ENCODE data around the gene MRPL44. TPM values are rescaled to one million over a fixed set of nuclear protein-coding genes. Genes with fewer than 3 reads are reported as not detected.
"Not testable (repeated sequence)": the region's sequence is repeated elsewhere in the genome, so short reads cannot be mapped to it uniquely, and the experiment has no call there.

MRPL44 gene
- total and polyA plus RNA-seq, 2 donors = 17.6 to 31.5 TPM

DNA sequence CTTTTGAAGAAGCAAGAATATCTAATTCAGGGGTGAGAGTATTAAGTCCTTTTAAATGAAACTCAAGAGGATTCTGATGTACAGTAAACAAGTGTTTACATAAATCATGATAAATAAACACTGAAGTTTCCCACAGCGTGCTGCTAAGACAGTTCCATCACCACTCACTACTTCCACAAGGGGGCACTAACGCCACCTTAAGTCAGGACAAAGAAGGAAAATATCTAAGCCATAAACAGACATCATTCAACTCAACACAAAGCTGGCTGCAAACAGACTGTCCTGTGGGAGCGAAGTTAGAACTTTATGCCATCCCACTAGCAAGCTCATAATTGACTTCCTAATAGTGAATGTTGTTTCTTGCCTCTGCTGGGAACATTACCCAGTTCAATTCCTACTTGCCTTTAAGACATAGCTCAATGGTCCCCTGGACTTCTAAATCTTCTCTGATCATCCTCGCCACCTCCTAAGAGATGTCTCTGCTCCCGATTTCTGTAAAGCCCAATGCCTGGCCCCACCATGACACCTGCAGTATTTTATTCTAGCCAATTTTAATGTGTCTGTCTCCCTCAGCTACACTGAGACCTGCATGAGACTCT lies 36.5 kb downstream of the MRPL44 start:
- H3K36me3 ChIP-seq (ENCODE audit: insufficient read depth) = no peaks in the 10 kb centered on the region
- WGBS = 32% methylated on average over 5 of the region's 5 CpGs
- DNase-seq (ENCODE audit: extremely low spot score) = peak; percentile 48
- no peaks in the 10 kb centered on the region for H3K4me1 ChIP-seq (ENCODE audit: insufficient read depth)
- H3K27ac ChIP-seq (ENCODE audit: low read depth) = no peak overlapping the region
- H3K4me3 ChIP-seq (ENCODE audit: low read depth, low read length) = no peak overlapping the region

DNA sequence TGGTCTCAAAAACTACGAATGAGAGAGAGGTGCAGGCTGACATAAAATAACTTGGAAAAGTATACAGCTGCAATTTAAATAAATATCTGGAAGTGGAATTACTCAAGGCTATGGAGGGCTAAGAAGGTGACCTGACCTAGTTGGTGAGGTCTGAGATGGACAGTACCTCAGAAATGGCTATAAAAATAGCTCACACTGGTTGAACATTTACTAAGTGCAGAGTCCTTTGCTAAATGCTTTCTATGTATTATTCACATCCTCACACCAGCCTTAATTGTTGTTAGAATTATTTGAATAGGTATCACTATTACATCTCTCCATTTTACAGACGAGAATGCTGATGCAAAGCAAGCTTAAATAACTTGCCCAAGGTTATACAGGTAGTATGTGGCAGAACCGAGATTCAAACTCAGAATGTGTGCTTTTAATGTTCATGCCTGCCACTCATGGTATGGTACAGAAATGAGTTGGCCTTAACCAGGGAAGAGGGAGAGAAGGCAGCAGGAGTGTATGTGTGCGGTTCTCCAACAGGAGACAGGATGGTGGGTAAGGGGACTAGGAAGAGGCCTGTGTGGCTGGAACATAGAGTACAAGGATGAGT lies 37.4 kb downstream of the MRPL44 start:
- 95% methylated on average over 4 of the region's 4 CpGs for WGBS
- Histone ChIP-seq H3K27ac (ENCODE audit: low read depth) (no peak overlapping the region), H3K36me3 (ENCODE audit: insufficient read depth) (no peaks in the 10 kb centered on the region), H3K4me1 (ENCODE audit: insufficient read depth) (no peaks in the 10 kb centered on the region), H3K4me3 (ENCODE audit: low read depth, low read length) (no peak overlapping the region)
- no peak for DNase-seq (ENCODE audit: extremely low spot score)

DNA sequence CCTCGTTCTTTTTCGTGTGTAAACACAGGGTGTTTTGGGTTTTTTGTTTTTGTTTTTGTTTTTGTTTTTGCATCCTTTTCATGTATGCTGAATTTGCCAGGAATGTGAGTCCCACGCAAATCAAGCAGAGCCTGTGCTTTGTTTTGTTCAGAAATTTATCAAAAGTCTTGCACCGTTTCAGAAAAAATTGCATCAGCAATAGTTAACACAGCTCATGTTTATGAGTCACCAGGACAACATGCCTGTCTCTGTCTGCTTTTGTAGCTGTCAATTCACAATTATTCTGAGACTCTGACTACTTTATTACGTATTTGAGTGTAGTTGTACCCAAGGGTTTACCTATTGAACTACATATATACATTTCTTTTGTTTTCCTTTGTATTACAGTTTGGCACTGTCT lies 38.3 kb downstream of the MRPL44 start:
- H3K4me1 ChIP-seq (ENCODE audit: insufficient read depth) = no peaks in the 10 kb centered on the region
- DNase-seq (ENCODE audit: extremely low spot score) = no peak
- H3K36me3 ChIP-seq (ENCODE audit: insufficient read depth) = no peaks in the 10 kb centered on the region
- no peak overlapping the region for H3K4me3 ChIP-seq (ENCODE audit: low read depth, low read length)
- WGBS = 87% methylated on average over 5 of the region's 5 CpGs
- no peak overlapping the region for H3K27ac ChIP-seq (ENCODE audit: low read depth)

DNA sequence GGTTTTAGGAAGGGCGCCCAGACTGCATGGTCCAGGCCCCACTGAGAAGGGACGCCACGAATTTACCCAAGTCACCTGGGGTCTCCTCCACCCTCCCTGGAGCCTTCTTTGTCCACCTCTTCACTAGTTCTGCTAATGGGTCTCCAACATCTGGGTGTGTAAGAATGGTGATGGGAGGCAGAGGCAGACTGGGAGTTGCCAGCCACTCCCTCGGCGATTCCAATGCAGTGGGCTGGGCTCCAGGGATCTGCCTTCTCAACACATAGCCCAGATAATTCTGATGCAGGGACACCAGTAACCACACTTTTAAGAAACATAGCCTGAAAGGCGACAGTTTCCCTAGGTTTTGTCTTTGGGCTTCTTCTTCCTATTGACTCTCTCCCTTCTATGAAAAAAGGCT lies 39.1 kb downstream of the MRPL44 start:
- WGBS = 86% methylated on average over 6 of the region's 6 CpGs
- Histone ChIP-seq H3K36me3 (ENCODE audit: insufficient read depth) (no peaks in the 10 kb centered on the region), H3K4me3 (ENCODE audit: low read depth, low read length) (no peak overlapping the region), H3K27ac (ENCODE audit: low read depth) (no peak overlapping the region), H3K4me1 (ENCODE audit: insufficient read depth) (no peaks in the 10 kb centered on the region)
- DNase-seq (ENCODE audit: extremely low spot score) = no peak

DNA sequence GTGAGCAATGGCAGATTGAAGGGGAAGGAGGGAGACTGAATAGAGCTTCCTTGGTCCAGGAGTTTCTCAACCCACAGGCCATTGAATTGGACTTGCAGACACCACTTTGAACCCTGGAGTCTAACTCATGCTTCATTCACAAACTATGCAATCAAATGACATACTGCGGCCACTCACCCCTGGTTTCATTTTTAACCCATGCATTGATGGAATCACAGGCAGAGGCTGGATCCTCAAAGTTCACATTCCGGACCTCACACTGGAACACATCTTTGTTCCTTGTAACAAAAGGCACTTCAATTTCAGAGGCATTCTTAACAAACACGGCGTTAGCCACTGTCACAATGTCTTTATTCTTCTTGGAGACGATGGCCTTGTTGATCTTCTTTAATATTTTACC lies 40.7 kb downstream of the MRPL44 start:
- DNase-seq (ENCODE audit: extremely low spot score) = no peak
- no peak overlapping the region for H3K4me3 ChIP-seq (ENCODE audit: low read depth, low read length)
- WGBS = 91% methylated on average over 5 of the region's 5 CpGs
- H3K27ac ChIP-seq (ENCODE audit: low read depth) = no peak overlapping the region
- H3K4me1 ChIP-seq (ENCODE audit: insufficient read depth) = no peaks in the 10 kb centered on the region
- no peaks in the 10 kb centered on the region for H3K36me3 ChIP-seq (ENCODE audit: insufficient read depth)

DNA sequence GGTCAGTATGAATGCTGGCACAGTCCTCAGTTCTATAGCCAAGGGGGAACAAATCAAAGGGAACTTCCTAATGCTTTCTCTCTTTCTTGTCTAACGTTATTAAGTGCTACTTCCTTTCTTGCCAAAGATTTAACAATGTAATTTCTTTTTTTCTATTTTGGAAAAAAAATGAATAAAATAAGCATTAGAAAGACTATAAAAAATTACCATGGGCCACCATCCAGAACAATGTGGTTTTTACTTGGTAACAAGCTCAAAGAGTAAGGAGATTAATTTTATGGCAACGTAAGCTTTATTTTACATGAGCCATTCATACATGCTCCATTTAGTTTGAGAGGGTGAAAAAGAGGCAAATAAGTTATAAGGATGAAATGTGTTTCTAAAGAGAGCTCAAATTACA lies 41.7 kb downstream of the MRPL44 start:
- WGBS = 59% methylated on average over 2 of the region's 2 CpGs
- H3K4me3 ChIP-seq (ENCODE audit: low read depth, low read length) = no peak overlapping the region
- H3K27ac ChIP-seq (ENCODE audit: low read depth) = no peak overlapping the region
- no peaks in the 10 kb centered on the region for H3K4me1 ChIP-seq (ENCODE audit: insufficient read depth)
- H3K36me3 ChIP-seq (ENCODE audit: insufficient read depth) = no peaks in the 10 kb centered on the region
- no peak for DNase-seq (ENCODE audit: extremely low spot score)

DNA sequence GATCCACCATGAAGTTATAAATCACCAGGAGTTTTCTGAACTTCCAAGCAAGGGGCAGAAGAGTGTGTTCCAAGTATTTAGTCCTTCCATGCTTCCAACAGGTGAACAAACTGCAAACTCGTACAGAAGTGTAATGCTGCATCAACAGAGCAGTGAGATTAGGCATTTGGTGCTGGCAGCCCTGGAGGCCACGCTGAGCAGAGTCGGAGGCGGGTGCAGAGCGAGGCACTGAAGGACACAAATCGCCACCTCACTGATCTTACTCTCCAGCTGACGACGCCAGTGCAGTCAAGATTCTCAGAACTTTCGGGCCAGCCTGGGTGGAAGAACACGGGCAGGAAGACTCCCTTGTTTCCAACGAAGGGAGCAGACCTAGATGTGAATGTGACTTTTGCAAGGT lies 42.6 kb downstream of the MRPL44 start:
- Histone ChIP-seq H3K4me3 (ENCODE audit: low read depth, low read length) (no peak overlapping the region), H3K27ac (ENCODE audit: low read depth) (no peak overlapping the region), H3K36me3 (ENCODE audit: insufficient read depth) (no peaks in the 10 kb centered on the region), H3K4me1 (ENCODE audit: insufficient read depth) (no peaks in the 10 kb centered on the region)
- DNase-seq (ENCODE audit: extremely low spot score) = no peak
- WGBS = 90% methylated on average over 11 of the region's 11 CpGs

DNA sequence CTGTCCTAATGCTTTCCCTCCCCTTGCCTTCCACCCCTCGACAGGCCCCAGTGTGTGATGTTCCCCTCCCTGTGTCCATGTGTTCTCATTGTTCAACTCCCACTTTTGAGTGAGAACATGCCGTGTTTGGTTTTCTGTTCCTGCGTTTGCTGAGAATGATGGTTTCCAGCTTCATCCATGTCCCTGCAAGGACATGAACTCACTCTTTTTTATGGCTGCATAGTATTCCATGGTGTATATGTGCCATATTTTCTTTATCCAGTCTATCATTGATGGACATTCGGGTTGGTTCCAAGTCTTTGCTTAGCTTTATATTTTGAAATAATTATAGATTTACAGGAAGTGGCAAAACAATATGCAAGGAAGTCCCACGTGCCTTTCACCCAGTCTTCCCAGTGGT lies 43.4 kb downstream of the MRPL44 start:
- DNase-seq (ENCODE audit: extremely low spot score) = not testable (repeated sequence)
- WGBS = 94% methylated on average over 5 of the region's 5 CpGs

DNA sequence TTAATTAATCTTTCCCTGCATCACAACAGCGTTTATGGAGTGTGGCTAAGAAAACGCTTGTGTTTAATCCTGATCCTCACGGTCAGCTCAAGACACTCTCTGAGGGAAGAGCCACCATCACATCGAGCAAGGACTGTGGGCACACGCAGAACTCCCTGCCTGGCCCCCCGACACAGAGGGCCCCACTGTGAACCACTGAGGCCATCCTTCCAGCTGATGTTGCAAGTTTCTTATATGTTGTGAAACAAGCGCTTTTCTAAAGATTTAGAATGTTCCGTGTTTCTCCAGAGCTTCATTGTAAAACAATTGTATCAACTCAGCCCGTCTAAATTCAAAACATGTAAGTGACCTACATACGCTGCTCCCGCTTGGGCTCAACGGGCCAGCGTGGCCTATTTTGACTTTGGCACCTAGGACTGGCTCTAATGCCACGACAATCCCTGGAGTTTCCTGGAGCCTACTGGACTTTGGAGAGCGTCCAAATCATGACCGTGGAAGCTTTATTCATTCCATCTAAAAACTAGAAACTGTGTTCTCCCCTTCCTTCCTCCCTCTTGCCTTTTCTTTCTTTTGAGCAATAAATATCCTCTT lies 46.9 kb downstream of the MRPL44 start:
- no peak for DNase-seq (ENCODE audit: extremely low spot score)
- no peak overlapping the region for H3K27ac ChIP-seq (ENCODE audit: low read depth)
- no peaks in the 10 kb centered on the region for H3K4me1 ChIP-seq (ENCODE audit: insufficient read depth)
- WGBS = 61% methylated on average over 16 of the region's 16 CpGs
- H3K4me3 ChIP-seq (ENCODE audit: low read depth, low read length) = no peak overlapping the region
- H3K36me3 ChIP-seq (ENCODE audit: insufficient read depth) = no peaks in the 10 kb centered on the region

More for the DNA sequence above, 43.4 kb downstream of the MRPL44 start:
- H3K36me3 ChIP-seq (ENCODE audit: insufficient read depth); H3K4me1 ChIP-seq (ENCODE audit: insufficient read depth); H3K4me3 ChIP-seq (ENCODE audit: low read depth, low read length); H3K27ac ChIP-seq (ENCODE audit: low read depth): not testable (repeated sequence)

DNA sequence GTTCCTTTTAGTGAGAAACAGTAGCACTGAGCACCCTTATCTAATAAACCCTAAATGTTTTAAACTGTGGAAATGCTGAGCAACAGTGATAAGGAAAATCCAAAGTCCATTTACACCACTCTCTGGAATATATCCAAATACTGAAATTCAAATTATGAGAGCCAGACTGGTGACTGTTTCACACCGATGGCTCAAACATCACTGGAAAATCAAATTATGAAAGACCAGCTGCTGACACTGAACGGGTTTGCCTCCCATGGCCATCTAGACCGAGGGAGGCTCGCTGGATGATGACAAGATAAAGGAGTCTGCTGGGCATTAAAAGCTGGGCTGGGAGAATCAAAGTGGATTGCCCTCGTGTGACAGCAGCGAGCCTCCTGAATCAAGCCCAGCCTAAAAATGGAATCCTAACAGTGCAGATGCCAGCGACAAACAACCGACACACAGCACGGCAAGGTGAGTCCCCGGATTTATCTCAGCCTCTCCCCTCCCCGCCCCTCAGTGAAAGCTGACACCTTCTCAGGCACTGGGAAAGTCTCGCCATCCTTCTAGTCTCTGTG lies 51.5 kb downstream of the MRPL44 start:
- Histone ChIP-seq H3K4me1 (ENCODE audit: insufficient read depth) (no peaks in the 10 kb centered on the region), H3K36me3 (ENCODE audit: insufficient read depth) (no peaks in the 10 kb centered on the region), H3K27ac (ENCODE audit: low read depth) (no peak overlapping the region), H3K4me3 (ENCODE audit: low read depth, low read length) (no peak overlapping the region)
- DNase-seq (ENCODE audit: extremely low spot score) = no peak
- WGBS = 73% methylated on average over 12 of the region's 12 CpGs

DNA sequence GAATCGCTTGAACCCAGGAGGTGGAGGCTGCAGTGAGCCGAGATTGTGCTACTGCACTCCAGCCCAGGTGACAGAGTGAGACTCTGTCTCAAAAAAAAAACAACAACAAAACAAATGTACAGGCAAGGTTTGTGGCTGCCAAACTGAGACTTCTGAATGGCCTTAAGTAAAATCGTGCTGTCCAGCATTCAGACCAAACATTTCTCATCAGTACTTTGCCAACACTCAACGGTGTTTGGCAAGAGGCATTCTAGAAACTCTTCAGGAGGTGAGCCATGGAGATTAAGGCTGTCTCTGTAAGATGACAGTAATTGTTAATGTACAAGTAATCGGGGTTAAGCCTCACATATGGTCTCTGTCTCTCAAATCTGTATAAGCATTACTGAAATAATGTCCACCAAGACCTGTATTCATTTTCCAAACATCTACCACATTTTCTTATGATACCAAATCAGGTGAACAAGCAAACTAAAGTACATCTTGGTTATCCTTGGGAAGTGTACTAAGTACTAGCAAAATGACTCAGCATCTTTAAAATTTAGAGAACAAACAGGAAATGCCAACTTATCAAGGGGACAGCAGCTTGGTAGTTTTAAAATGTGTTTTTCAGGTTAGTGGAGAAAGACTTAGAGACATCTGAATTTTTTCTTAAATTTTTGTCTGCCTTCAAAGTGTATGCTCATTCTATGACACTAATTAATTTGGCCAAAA lies 52.5 kb downstream of the MRPL44 start:
- 57% methylated on average over 5 of the region's 5 CpGs for WGBS
- no peak for DNase-seq (ENCODE audit: extremely low spot score)

DNA sequence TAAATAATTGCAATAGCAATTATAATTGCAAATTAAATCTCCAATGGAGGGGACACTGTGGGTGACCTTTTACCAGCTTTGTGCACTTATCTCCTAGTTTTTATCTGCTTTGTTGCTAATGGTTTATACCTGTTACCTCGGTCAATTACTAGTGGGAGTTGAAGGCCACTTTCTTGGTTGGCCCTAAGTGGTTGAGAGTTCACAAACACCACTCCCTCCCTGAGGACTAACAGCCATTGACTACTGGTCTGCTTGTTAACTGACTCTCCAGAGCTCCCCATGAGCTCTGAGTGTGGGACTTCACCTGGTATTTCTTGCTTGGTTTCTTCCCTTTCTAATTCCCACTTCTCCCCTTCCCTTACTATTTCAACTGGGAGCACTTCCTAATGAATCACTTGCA lies 54.6 kb downstream of the MRPL44 start:
- H3K27ac ChIP-seq (ENCODE audit: low read depth) = no peak overlapping the region
- no peaks in the 10 kb centered on the region for H3K4me1 ChIP-seq (ENCODE audit: insufficient read depth)
- no peak overlapping the region for H3K4me3 ChIP-seq (ENCODE audit: low read depth, low read length)
- no peaks in the 10 kb centered on the region for H3K36me3 ChIP-seq (ENCODE audit: insufficient read depth)
- no peak for DNase-seq (ENCODE audit: extremely low spot score)
- WGBS = 89% methylated on average over 1 of the region's 1 CpG

More for the DNA sequence above, 52.5 kb downstream of the MRPL44 start:
- Histone ChIP-seq H3K36me3 (ENCODE audit: insufficient read depth) (no peaks in the 10 kb centered on the region), H3K4me1 (ENCODE audit: insufficient read depth) (no peaks in the 10 kb centered on the region), H3K27ac (ENCODE audit: low read depth) (no peak overlapping the region), H3K4me3 (ENCODE audit: low read depth, low read length) (no peak overlapping the region)

DNA sequence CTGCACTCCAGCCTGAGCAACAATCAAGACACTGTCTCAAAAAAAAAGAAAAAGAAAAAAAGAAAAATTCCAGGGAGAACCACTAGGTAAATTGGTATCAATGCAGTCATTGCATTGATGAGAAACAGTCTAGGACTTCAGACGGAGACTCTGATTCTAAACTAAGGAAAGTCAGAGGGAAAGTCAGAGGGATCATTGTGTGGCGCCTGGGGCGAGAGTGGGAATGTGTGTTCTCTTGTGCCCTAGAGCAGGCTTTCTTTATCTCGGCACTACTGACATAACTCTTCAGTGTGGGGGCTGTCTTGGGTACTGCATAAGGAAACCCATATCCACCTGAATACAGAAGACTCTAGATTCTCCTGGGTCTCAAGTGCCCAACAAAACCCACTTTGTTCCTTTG lies 57.1 kb downstream of the MRPL44 start:
- DNase-seq (ENCODE audit: extremely low spot score) = no peak
- 93% methylated on average over 4 of the region's 4 CpGs for WGBS
- no peak overlapping the region for H3K27ac ChIP-seq (ENCODE audit: low read depth)

DNA sequence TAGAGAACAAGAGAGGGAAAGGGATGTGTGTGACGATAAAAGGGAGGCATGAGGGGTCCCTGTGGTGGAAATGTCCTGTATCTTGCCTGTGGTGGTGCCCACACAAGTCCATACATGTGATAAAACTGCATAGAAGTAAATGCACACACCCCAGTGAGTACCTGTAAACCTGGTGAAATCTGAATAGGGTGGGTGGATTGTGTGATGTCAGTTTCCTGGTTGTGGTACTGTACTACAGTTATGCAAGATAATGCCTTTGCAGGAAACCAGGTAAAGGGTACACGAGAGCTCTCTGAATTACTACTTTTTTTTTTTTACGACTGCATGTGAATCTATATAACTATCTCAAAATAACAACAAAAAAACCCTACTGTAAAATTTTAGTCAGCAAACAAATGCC lies 59.7 kb downstream of the MRPL44 start:
- DNase-seq (ENCODE audit: extremely low spot score) = no peak
- no peak overlapping the region for H3K4me3 ChIP-seq (ENCODE audit: low read depth, low read length)
- H3K27ac ChIP-seq (ENCODE audit: low read depth) = no peak overlapping the region
- 54% methylated on average over 3 of the region's 3 CpGs for WGBS
- H3K4me1 ChIP-seq (ENCODE audit: insufficient read depth) = no peaks in the 10 kb centered on the region
- no peaks in the 10 kb centered on the region for H3K36me3 ChIP-seq (ENCODE audit: insufficient read depth)

More for the DNA sequence above, 57.1 kb downstream of the MRPL44 start:
- Histone ChIP-seq H3K36me3 (ENCODE audit: insufficient read depth) (no peaks in the 10 kb centered on the region), H3K4me3 (ENCODE audit: low read depth, low read length) (no peak overlapping the region), H3K4me1 (ENCODE audit: insufficient read depth) (no peaks in the 10 kb centered on the region)
